ENCODE measurements around the gene NOXRED1.

NOXRED1 gene

GRCh38 chr14:77376771-77377501 lies 46.4 kb downstream of the NOXRED1 start, which contains the start of the genes SAMD15 and TMED8:
Gene SAMD15, plus strand, starts transcription at chr14:77377379. Its CDS starts 40 bp downstream, at chr14:77377419.
Gene TMED8, minus strand, starts transcription at chr14:77377094. Its CDS starts 41 bp downstream, at chr14:77377053.
- POLR2A ChIA-PET = interaction anchor here (0.5 to 2.2 kb wide), 16 partner anchors 10 to 143 kb away, joined by 3 to 23 read pairs (median 4); partner anchors contain the start of genes AHSA1, GSTZ1, POMT2 and VIPAS39
- DNase-seq (ENCODE audit: extremely low spot score) = peak; percentile 94
- no peak for TF ChIP-seq ARNT (IDR thresholded peaks at IDR 0.05)
- TF ChIP-seq ELF4 (IDR thresholded peaks at IDR 0.05) = peak; percentile 49; the same call in 1 of the 2 replicates
- CTCF ChIA-PET = interaction anchor here (0.5 kb wide), 1 partner anchor 197 kb away, joined by 3 read pairs; no protein-coding TSS in a partner anchor

- ChIA-PET POLR2A (interaction anchor here (0.9 to 2.2 kb wide), 8 partner anchors 9 to 81 kb away, joined by 3 to 23 read pairs (median 4); partner anchors contain the start of genes AHSA1, GSTZ1, POMT2 and VIPAS39), CTCF (no interaction called here)
- peak; percentile 39; the same call in 1 of the 2 replicates for TF ChIP-seq L3MBTL2 (conservative IDR thresholded peaks at IDR 0.05)
- no peak for TF ChIP-seq SP1 (IDR thresholded peaks at IDR 0.05)
- TF ChIP-seq BHLHE40 (IDR thresholded peaks at IDR 0.05; ENCODE audit: borderline replicate concordance) = no peak
- TF ChIP-seq HDGF (IDR thresholded peaks at IDR 0.05; ENCODE audit: borderline replicate concordance) = no peak
- no peak for TF ChIP-seq CTBP1 (IDR thresholded peaks at IDR 0.05; ENCODE audit: borderline replicate concordance)
- TF ChIP-seq NFRKB (IDR thresholded peaks at IDR 0.05) = no peak
- no peak for TF ChIP-seq FOXA1 (IDR thresholded peaks at IDR 0.05)
- DNase-seq (ENCODE audit: extremely low spot score) = peak; percentile 31
These were observed 47.2 kb downstream of the NOXRED1 start for GRCh38 chr14:77375973-77376770.

- TF ChIP-seq ARNT (IDR thresholded peaks at IDR 0.05) (no peak), ZNF384 (IDR thresholded peaks at IDR 0.05) (no peak), LEF1 (IDR thresholded peaks at IDR 0.05; ENCODE audit: borderline replicate concordance) (no peak), CTBP1 (IDR thresholded peaks at IDR 0.05; ENCODE audit: borderline replicate concordance) (no peak), FOXA1 (IDR thresholded peaks at IDR 0.05) (no peak), HDGF (IDR thresholded peaks at IDR 0.05; ENCODE audit: borderline replicate concordance) (no peak), L3MBTL2 (conservative IDR thresholded peaks at IDR 0.05) (no peak), TARDBP (IDR thresholded peaks at IDR 0.05) (no peak), PKNOX1 (IDR thresholded peaks at IDR 0.05) (no peak), SUZ12 (IDR thresholded peaks at IDR 0.05) (no peak), NFRKB (IDR thresholded peaks at IDR 0.05) (no peak)
- CTCF ChIA-PET = no interaction called here
- POLR2A ChIA-PET = no interaction called here
- DNase-seq (ENCODE audit: extremely low spot score) = no peak
These were observed 48.0 kb downstream of the NOXRED1 start for GRCh38 chr14:77375164-77375950.

- TF ChIP-seq FOXM1 (IDR thresholded peaks at IDR 0.05; ENCODE audit: borderline replicate concordance) (no peak), SP1 (IDR thresholded peaks at IDR 0.05) (no peak), CTBP1 (IDR thresholded peaks at IDR 0.05; ENCODE audit: borderline replicate concordance) (no peak), FOXK2 (IDR thresholded peaks at IDR 0.05) (no peak), LEF1 (IDR thresholded peaks at IDR 0.05; ENCODE audit: borderline replicate concordance) (no peak), L3MBTL2 (conservative IDR thresholded peaks at IDR 0.05) (no peak), PKNOX1 (IDR thresholded peaks at IDR 0.05) (no peak), ARNT (IDR thresholded peaks at IDR 0.05) (no peak), FOXA1 (IDR thresholded peaks at IDR 0.05) (no peak), HDGF (IDR thresholded peaks at IDR 0.05; ENCODE audit: borderline replicate concordance) (no peak), ZNF384 (IDR thresholded peaks at IDR 0.05) (no peak), NFRKB (IDR thresholded peaks at IDR 0.05) (no peak), ELF4 (IDR thresholded peaks at IDR 0.05) (no peak), SUZ12 (IDR thresholded peaks at IDR 0.05) (no peak), TARDBP (IDR thresholded peaks at IDR 0.05) (no peak)
- no peak for DNase-seq (ENCODE audit: extremely low spot score)
- ChIA-PET CTCF (no interaction called here), POLR2A (no interaction called here)
These were observed 51.0 kb downstream of the NOXRED1 start for GRCh38 chr14:77372304-77372841.

GRCh38 chr14:77369285-77369684 lies 54.0 kb downstream of the NOXRED1 start:
- DNase-seq (ENCODE audit: extremely low spot score) = no peak
- ChIA-PET POLR2A (no interaction called here), CTCF (no interaction called here)
- TF ChIP-seq PKNOX1 (IDR thresholded peaks at IDR 0.05) (no peak), FOXM1 (IDR thresholded peaks at IDR 0.05; ENCODE audit: borderline replicate concordance) (no peak), FOXA1 (IDR thresholded peaks at IDR 0.05) (no peak), CTBP1 (IDR thresholded peaks at IDR 0.05; ENCODE audit: borderline replicate concordance) (no peak), ARNT (IDR thresholded peaks at IDR 0.05) (no peak), BHLHE40 (IDR thresholded peaks at IDR 0.05; ENCODE audit: borderline replicate concordance) (no peak), TARDBP (IDR thresholded peaks at IDR 0.05) (no peak), ZNF384 (IDR thresholded peaks at IDR 0.05) (no peak), HDGF (IDR thresholded peaks at IDR 0.05; ENCODE audit: borderline replicate concordance) (no peak), ELF4 (IDR thresholded peaks at IDR 0.05) (no peak), L3MBTL2 (conservative IDR thresholded peaks at IDR 0.05) (no peak), LEF1 (IDR thresholded peaks at IDR 0.05; ENCODE audit: borderline replicate concordance) (no peak), SUZ12 (IDR thresholded peaks at IDR 0.05) (no peak), SP1 (IDR thresholded peaks at IDR 0.05) (no peak), NFRKB (IDR thresholded peaks at IDR 0.05) (no peak), FOXK2 (IDR thresholded peaks at IDR 0.05) (no peak)

Data from HEK293T (cell line).